Esophagus mucosa (tissue), 1 donor: Measurements from ENCODE around the gene RGS6. TPM values are rescaled to one million over a fixed set of nuclear protein-coding genes. Genes with fewer than 3 reads are reported as not detected.

Experiments used
- ATAC-seq: fragments of 200-7000 bp; cut with Tn5 transposase; one replicate; pipeline ENCODE4 v1.9.1; 2020
- total RNA-seq: library from RNA; stranded (reverse); gene quantifications from one replicate; pipeline ENCODE4 v1.2.4, GENCODE V29; 2023
- donor health status: DM: yes; HTN: yes; CAD: no.

The RGS6 gene
- total RNA-seq, 1 donor from 2014 or later, result 0.52 TPM

GRCh38 chr14:72594099-72594901, 662.1 kb downstream of the RGS6 start:
- ATAC-seq, result no peak

- ATAC-seq, result no peak
Measured at GRCh38 chr14:72595152-72595862, 663.1 kb downstream of the RGS6 start.

- ATAC-seq, result no peak
Measured at GRCh38 chr14:72597252-72598233, 665.3 kb downstream of the RGS6 start.

- ATAC-seq, result no peak
Measured at GRCh38 chr14:72598306-72598705, 666.1 kb downstream of the RGS6 start.

- no peak for ATAC-seq
Measured at GRCh38 chr14:72599579-72600470, 667.6 kb downstream of the RGS6 start.

GRCh38 chr14:72600551-72601330, 668.5 kb downstream of the RGS6 start:
- ATAC-seq, result no peak

- no peak for ATAC-seq
Measured at GRCh38 chr14:72603639-72604038, 671.4 kb downstream of the RGS6 start.

- ATAC-seq, result no peak
Measured at GRCh38 chr14:72604133-72604532, 671.9 kb downstream of the RGS6 start.

- ATAC-seq, result no peak
Measured at GRCh38 chr14:72605096-72605920, 673.1 kb downstream of the RGS6 start.

- ATAC-seq, result no peak
Measured at GRCh38 chr14:72605921-72606220, 673.6 kb downstream of the RGS6 start.

- ATAC-seq, result no peak
Measured at GRCh38 chr14:72606879-72607278, 674.6 kb downstream of the RGS6 start.

- ATAC-seq, result no peak
Measured at GRCh38 chr14:72607386-72608130, 675.3 kb downstream of the RGS6 start.

GRCh38 chr14:72608391-72609204, 676.4 kb downstream of the RGS6 start:
- peak; percentile 24 for ATAC-seq

GRCh38 chr14:72609205-72609916, 677.1 kb downstream of the RGS6 start:
- ATAC-seq, result no peak

GRCh38 chr14:72610096-72610830, 678.0 kb downstream of the RGS6 start:
- ATAC-seq, result no peak

GRCh38 chr14:72610831-72611200, 678.6 kb downstream of the RGS6 start:
- no peak for ATAC-seq

GRCh38 chr14:72611506-72611905, 679.3 kb downstream of the RGS6 start:
- ATAC-seq, result no peak
